CD8-positive, alpha-beta memory T cell (primary cell): Measurements from ENCODE around the gene BLACAT1. TPM values are rescaled to one million over a fixed set of nuclear protein-coding genes. Genes with fewer than 3 reads are reported as not detected.
A peak's percentile ranks its signal among the peaks of the same experiment; 100 is the strongest.

Experiments used
- CTCF ChIA-PET: fragments of 350-600 bp; sonication (Branson Sonifier 250); formaldehyde crosslinking; loops from one replicate; lab custom pipeline; 2021; ENCODE audit warnings: antibody characterized with exemption; lab: Charles Lee
- POLR2A ChIA-PET: fragments of 350-600 bp; sonication (Branson Sonifier 250); formaldehyde crosslinking; loops from one replicate; lab custom pipeline; 2021; ENCODE audit warnings: antibody characterized with exemption; lab: Charles Lee
- DNase-seq, 5 donors: peaks; one replicate each; pipeline versions ENCODE4 v3.0.0 to v3.0.0-alpha.2; 2020 to 2022; ENCODE audit warnings: mixed read lengths in 1 of 5
- H3K27ac ChIP-seq: one replicate; pipeline ENCODE4 v1.7.0; 2013; ENCODE audit warnings: low read depth, mild to moderate bottlenecking, low read length, moderate library complexity
- H3K27me3 ChIP-seq: 2 replicates; pipeline ENCODE4 v1.7.0; 2013; ENCODE audit warnings: low read length, mild to moderate bottlenecking; ENCODE audit not compliant: insufficient read depth, poor library complexity, severe bottlenecking
- H3K36me3 ChIP-seq: 2 replicates; pipeline ENCODE4 v1.7.0; 2013; ENCODE audit warnings: mild to moderate bottlenecking, low read length, moderate library complexity; ENCODE audit not compliant: insufficient read depth
- H3K4me1 ChIP-seq: 2 replicates; pipeline ENCODE4 v1.7.0; 2013; ENCODE audit warnings: mild to moderate bottlenecking, low read length, moderate library complexity; ENCODE audit not compliant: insufficient read depth
- H3K4me3 ChIP-seq: 2 replicates; pipeline ENCODE4 v1.7.0; 2013; ENCODE audit warnings: mild to moderate bottlenecking, low read length
- H3K9me3 ChIP-seq: 2 replicates; pipeline ENCODE4 v1.7.0; 2013; ENCODE audit warnings: mild to moderate bottlenecking, low read length
- H3K27ac Mint-ChIP-seq, 8 donors: one replicate each; pipeline ENCODE4 v1.8.0; 2020 to 2021; ENCODE audit warnings: mixed read lengths in 8 of 8, mild to moderate bottlenecking in 6 of 8, inconsistent platforms in 3 of 8, moderate library complexity in 3 of 8
- H3K27me3 Mint-ChIP-seq, 2 donors: one replicate each; pipeline ENCODE4 v1.8.0; 2020 to 2021; ENCODE audit warnings: mixed read lengths in 2 of 2, mild to moderate bottlenecking in 1 of 2, moderate library complexity in 1 of 2
- H3K36me3 Mint-ChIP-seq, 3 donors: one replicate each; pipeline ENCODE4 v1.8.0; 2020 to 2021; ENCODE audit warnings: mixed read lengths in 3 of 3, inconsistent platforms in 1 of 3, mild to moderate bottlenecking in 1 of 3
- H3K4me1 Mint-ChIP-seq, 3 donors: one replicate each; pipeline ENCODE4 v1.8.0; 2020 to 2021; ENCODE audit warnings: mixed read lengths in 3 of 3, inconsistent platforms in 1 of 3, mild to moderate bottlenecking in 1 of 3
- H3K4me3 Mint-ChIP-seq, 7 donors: one replicate each; pipeline ENCODE4 v1.8.0; 2020 to 2021; ENCODE audit warnings: mixed read lengths in 7 of 7, mild to moderate bottlenecking in 6 of 7, moderate library complexity in 4 of 7, inconsistent platforms in 2 of 7
- H3K9me3 Mint-ChIP-seq, 5 donors: one replicate each; pipeline ENCODE4 v1.8.0; 2020 to 2022; ENCODE audit warnings: mixed read lengths in 5 of 5, mild to moderate bottlenecking in 3 of 5, moderate library complexity in 2 of 5, inconsistent platforms in 1 of 5
- polyA plus RNA-seq: library from polyadenylated mRNA; unstranded; fragments of 300-500 nt; fragmentation: Illumina TruSeq; gene quantifications from one replicate; pipeline ENCODE4 v1.2.3, GENCODE V29; 2021
- total RNA-seq, 2 experiments: library from RNA; stranded (reverse); gene quantifications; one replicate each; pipeline ENCODE4 v1.2.3, GENCODE V29; 2021

The BLACAT1 gene
- total and polyA plus RNA-seq, 3 experiments from 2014 or later: 0.09 TPM; not detected in 2

DNA sequence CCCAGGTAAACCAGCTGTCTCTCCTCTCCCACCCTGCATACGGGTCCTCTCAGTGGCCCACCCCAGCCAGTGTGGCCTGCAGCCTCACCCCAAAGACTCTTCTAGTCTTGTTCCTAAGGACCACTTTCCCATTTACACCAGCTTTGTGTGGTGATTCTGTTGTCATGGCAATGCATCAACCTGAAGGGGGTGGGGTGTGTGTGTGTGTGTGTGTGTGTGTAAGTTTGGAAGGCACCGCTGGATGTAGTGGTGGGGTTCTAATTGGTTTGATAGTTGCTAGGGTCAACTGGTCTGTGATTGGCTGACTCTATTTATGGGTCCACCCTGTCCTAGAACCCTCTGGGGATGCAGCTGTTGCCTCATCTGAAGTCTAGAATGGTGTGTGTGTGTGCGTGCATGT lies 43.9 kb upstream of the BLACAT1 start:
- H3K9me3 Mint-ChIP-seq: no peaks in the 10 kb centered on the region
- POLR2A ChIA-PET: no interaction called here
- H3K4me3 Mint-ChIP-seq: no peak overlapping the region
- no peak for DNase-seq
- H3K9me3 ChIP-seq: no peaks in the 10 kb centered on the region
- H3K36me3 Mint-ChIP-seq: no peaks in the 10 kb centered on the region
- CTCF ChIA-PET: interaction anchor here (1.7 to 1.9 kb wide), 3 partner anchors 12 to 23 kb away, joined by 5 to 7 read pairs (median 7); no protein-coding TSS in a partner anchor
- H3K36me3 ChIP-seq: no peaks in the 10 kb centered on the region
- H3K27me3 ChIP-seq: no peaks in the 10 kb centered on the region
- H3K4me1 ChIP-seq: no peaks in the 10 kb centered on the region
- no peak overlapping the region for H3K27ac Mint-ChIP-seq
- peaks cover 3 to 6% (median 5%) of the 10 kb centered on the region in 3 donors for H3K4me1 Mint-ChIP-seq
- no peak overlapping the region for H3K27ac ChIP-seq
- H3K27me3 Mint-ChIP-seq: peaks cover 4 to 17% of the 10 kb centered on the region in 2 donors
- no peak overlapping the region for H3K4me3 ChIP-seq

DNA sequence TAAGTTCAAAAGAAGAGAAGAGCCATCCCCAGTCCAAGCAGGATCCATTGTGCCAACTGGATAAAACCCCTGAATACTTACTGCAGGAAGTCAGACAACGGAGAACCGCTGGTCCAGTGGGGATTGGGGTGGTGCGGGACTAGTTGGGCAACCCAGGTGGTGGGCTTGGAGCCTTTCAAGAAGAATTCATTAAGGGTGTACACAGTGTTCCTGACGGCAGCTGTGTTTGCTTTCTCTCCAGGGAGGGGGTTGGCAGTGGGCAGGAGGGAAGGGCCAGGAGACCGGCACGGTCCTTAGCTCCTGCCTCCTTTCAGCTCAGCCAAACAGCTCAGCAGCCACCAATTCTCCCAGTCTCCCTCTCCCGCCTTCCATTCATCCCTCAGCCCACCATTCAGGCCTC lies 41.5 kb upstream of the BLACAT1 start:
- ChIA-PET CTCF (interaction anchor here (0.9 to 1.5 kb wide), 2 partner anchors 10 to 12 kb away, joined by 3 to 5 read pairs; no protein-coding TSS in a partner anchor), POLR2A (no interaction called here)
- no peaks in the 10 kb centered on the region for H3K36me3 Mint-ChIP-seq
- H3K4me3 ChIP-seq: no peak overlapping the region
- no peaks in the 10 kb centered on the region for H3K36me3 ChIP-seq
- peak overlapping the region in 1 of 8 donors; percentile 25 for H3K27ac Mint-ChIP-seq
- no peak overlapping the region for H3K4me3 Mint-ChIP-seq
- peaks cover 11 to 30% of the 10 kb centered on the region in 2 donors for H3K27me3 Mint-ChIP-seq
- DNase-seq: no peak
- no peaks in the 10 kb centered on the region for H3K9me3 Mint-ChIP-seq
- H3K27me3 ChIP-seq: peaks cover 4% of the 10 kb centered on the region
- H3K4me1 Mint-ChIP-seq: no peaks in the 10 kb centered on the region
- no peaks in the 10 kb centered on the region for H3K4me1 ChIP-seq
- H3K27ac ChIP-seq: no peak overlapping the region
- no peaks in the 10 kb centered on the region for H3K9me3 ChIP-seq

DNA sequence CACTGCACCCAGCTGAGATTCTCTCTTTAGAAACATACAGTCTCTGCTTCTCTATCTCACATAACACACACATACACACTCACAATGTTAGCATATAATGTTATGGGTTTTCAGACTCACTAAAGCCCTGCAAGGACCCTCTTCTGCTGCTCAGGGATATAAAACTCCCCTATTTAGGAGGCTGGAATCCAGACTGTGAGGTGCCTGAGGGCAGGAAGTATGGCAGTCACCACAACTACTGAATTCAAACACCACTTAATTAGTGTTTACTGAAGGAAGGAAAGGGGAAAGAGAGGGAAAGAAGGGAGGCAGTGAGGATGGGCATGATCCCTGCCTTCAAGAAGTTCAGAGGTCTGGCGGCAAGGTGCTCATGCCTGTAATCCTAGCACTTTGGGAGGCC lies 40.8 kb upstream of the BLACAT1 start:
- Mint-ChIP-seq H3K27me3 (peaks cover 14 to 34% of the 10 kb centered on the region in 2 donors), H3K4me3 (no peak overlapping the region), H3K4me1 (no peaks in the 10 kb centered on the region), H3K27ac (peak overlapping the region in 1 of 8 donors; percentile 32), H3K36me3 (no peaks in the 10 kb centered on the region), H3K9me3 (no peaks in the 10 kb centered on the region)
- Histone ChIP-seq H3K27me3 (peaks cover 10% of the 10 kb centered on the region), H3K36me3 (no peaks in the 10 kb centered on the region), H3K27ac (no peak overlapping the region), H3K4me1 (no peaks in the 10 kb centered on the region), H3K4me3 (no peak overlapping the region), H3K9me3 (no peaks in the 10 kb centered on the region)
- CTCF ChIA-PET: interaction anchor here (0.9 to 1.9 kb wide), 2 partner anchors 11 to 100 kb away, joined by 3 to 9 read pairs; no protein-coding TSS in a partner anchor
- no peak for DNase-seq
- POLR2A ChIA-PET: no interaction called here

DNA sequence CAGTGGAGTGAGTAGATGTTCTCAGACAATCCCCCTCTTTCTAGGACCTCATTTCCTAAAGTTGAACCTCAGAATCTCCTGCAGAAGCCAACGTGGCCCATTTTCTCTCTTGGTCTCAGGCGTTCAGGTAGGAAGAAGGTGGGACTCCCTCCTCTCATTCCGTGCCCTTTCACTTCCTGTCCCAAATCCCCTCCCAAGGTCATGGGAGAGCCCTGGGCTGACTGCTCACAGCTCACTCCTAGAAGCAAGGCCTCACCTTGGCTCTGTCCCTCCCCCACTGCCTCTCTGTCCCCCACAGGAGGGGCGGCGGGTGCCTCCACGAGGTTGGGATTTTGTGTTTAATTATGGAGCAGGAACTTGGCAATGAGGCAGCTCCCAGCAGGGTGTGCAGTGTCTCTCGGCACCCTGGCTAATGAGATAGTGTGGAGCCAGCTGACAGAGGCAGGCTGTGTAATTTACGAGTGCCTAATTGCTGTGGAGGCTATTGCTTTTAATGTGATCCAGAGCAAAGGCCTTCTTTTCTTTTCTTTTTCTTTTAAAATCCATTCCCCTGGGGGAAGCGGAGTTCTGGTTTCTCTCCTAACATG lies 39.5 kb upstream of the BLACAT1 start:
- no peak overlapping the region for H3K4me3 Mint-ChIP-seq
- no peaks in the 10 kb centered on the region for H3K36me3 Mint-ChIP-seq

DNA sequence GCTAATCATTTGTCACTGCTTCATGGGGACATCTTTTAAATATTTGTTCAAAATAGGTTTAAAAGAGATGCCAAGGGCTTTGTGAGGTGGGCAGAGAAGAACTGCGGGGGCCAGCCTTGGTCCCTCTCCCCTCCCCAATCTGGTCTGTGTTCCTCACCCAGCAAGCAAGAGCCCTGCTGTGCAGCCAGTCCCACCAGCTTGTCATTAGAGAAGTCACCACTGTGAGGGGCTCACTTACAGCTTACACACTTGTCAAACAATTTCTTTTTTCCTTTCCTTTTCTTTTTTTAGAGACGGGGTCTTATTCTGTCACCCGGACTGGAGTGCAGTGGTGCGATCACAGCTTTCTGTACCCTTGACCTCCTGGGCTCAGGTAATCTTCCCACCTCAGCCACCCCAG lies 38.3 kb upstream of the BLACAT1 start:
- H3K27ac ChIP-seq: no peak overlapping the region
- H3K36me3 ChIP-seq: no peaks in the 10 kb centered on the region
- H3K4me3 ChIP-seq: no peak overlapping the region
- Mint-ChIP-seq H3K4me1 (no peaks in the 10 kb centered on the region), H3K4me3 (no peak overlapping the region), H3K27ac (no peak overlapping the region), H3K27me3 (peaks cover 14 to 38% of the 10 kb centered on the region in 2 donors), H3K9me3 (no peaks in the 10 kb centered on the region), H3K36me3 (no peaks in the 10 kb centered on the region)
- POLR2A ChIA-PET: no interaction called here
- DNase-seq: no peak
- CTCF ChIA-PET: interaction anchor here (1.1 to 1.2 kb wide), 2 partner anchors 30 to 97 kb away, joined by 3 read pairs; no protein-coding TSS in a partner anchor
- peaks cover 12% of the 10 kb centered on the region for H3K27me3 ChIP-seq
- H3K4me1 ChIP-seq: no peaks in the 10 kb centered on the region
- H3K9me3 ChIP-seq: no peaks in the 10 kb centered on the region

More for the DNA sequence above, 39.5 kb upstream of the BLACAT1 start:
- CTCF ChIA-PET: interaction anchor here (1.1 to 1.9 kb wide), 2 partner anchors 10 to 28 kb away, joined by 3 to 9 read pairs; no protein-coding TSS in a partner anchor
- Histone ChIP-seq H3K27ac (no peak overlapping the region), H3K4me3 (no peak overlapping the region), H3K4me1 (no peaks in the 10 kb centered on the region), H3K9me3 (no peaks in the 10 kb centered on the region), H3K27me3 (peaks cover 12% of the 10 kb centered on the region), H3K36me3 (no peaks in the 10 kb centered on the region)
- no peaks in the 10 kb centered on the region for H3K9me3 Mint-ChIP-seq
- POLR2A ChIA-PET: no interaction called here
- H3K27me3 Mint-ChIP-seq: peaks cover 14 to 34% of the 10 kb centered on the region in 2 donors
- no peaks in the 10 kb centered on the region for H3K4me1 Mint-ChIP-seq
- DNase-seq: no peak
- no peak overlapping the region for H3K27ac Mint-ChIP-seq

DNA sequence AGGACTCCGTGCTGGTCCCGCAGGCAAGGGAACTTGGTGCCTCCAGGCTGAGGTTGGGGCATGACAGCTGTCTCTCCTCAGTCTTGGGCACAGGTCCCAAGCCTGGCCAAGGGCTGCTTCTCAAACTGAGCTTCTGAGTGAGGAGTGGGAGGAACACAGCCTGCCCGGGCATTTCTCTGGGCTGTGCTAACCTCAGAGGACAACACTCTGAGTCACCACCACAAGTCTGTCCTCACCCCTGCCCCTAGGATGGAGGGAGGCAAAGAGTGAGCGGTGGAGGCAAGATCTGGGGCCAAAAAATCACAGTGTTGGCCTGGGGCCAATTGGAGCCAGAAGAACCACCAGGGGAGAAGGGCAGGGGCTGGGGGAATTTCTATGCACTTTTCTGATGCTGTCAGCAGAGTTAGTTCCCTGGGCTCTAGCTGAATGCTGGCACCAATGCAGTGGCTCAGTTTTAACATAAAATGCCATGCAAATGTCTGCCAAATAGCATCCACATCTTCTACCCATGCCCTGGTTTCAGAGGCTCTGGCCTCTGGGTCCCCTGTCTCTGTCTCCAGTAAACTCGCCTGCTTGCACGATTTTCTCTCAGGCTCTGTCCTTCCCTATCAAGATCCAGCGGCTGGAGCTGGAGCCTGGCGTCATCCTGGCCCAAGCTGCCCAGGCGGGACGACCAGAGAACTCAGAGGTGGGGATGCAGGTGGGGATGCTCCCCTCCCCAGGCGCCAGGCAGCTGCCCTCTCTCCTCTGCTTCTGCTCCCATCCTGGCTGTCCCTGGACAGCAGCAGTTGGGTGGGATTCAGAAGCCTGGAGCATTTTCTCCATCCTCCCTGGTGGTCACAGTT lies 37.6 kb upstream of the BLACAT1 start:
- Histone ChIP-seq H3K4me1 (no peaks in the 10 kb centered on the region), H3K27ac (no peak overlapping the region), H3K27me3 (peaks cover 12% of the 10 kb centered on the region), H3K36me3 (no peaks in the 10 kb centered on the region), H3K4me3 (no peak overlapping the region), H3K9me3 (no peaks in the 10 kb centered on the region)
- ChIA-PET POLR2A (no interaction called here), CTCF (interaction anchor here (1.2 to 3.6 kb wide), 3 partner anchors 31 to 96 kb away, joined by 3 to 21 read pairs (median 4); no protein-coding TSS in a partner anchor)
- no peak for DNase-seq
- Mint-ChIP-seq H3K4me3 (no peak overlapping the region), H3K36me3 (no peaks in the 10 kb centered on the region), H3K4me1 (no peaks in the 10 kb centered on the region), H3K27ac (no peak overlapping the region), H3K27me3 (peaks cover 14 to 43% of the 10 kb centered on the region in 2 donors), H3K9me3 (no peaks in the 10 kb centered on the region)

DNA sequence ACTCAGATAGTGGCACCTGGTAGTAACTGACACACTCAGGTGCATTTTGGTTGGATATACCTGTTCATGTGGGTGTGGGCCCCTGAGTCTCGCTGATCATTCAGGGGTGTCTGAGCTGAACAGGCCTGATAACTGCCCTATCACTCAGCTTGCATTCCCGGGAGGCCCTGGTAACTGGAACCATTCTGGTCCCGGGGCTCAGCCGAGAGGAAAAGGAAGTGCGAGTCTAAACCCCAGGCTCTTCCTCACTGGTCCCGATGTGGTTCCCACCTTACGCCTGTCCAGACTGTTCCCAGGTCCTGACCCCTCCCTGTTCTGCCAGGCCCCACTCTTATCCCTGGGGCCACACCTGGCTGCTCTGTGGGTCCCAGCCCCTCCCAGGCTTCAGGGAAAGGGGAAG lies 36.9 kb upstream of the BLACAT1 start:
- Mint-ChIP-seq H3K27me3 (peaks cover 14 to 46% of the 10 kb centered on the region in 2 donors), H3K4me3 (no peak overlapping the region), H3K4me1 (no peaks in the 10 kb centered on the region), H3K9me3 (no peaks in the 10 kb centered on the region), H3K36me3 (no peaks in the 10 kb centered on the region), H3K27ac (no peak overlapping the region)
- H3K9me3 ChIP-seq: no peaks in the 10 kb centered on the region
- peaks cover 12% of the 10 kb centered on the region for H3K27me3 ChIP-seq
- H3K27ac ChIP-seq: no peak overlapping the region
- DNase-seq: no peak
- no peaks in the 10 kb centered on the region for H3K36me3 ChIP-seq
- POLR2A ChIA-PET: no interaction called here
- H3K4me3 ChIP-seq: no peak overlapping the region
- CTCF ChIA-PET: interaction anchor here (1.4 to 3.6 kb wide), 2 partner anchors 31 to 62 kb away, joined by 4 to 21 read pairs; no protein-coding TSS in a partner anchor
- H3K4me1 ChIP-seq: no peaks in the 10 kb centered on the region
